WTC11 (cell line): ENCODE data around the gene ARL13A. TPM values are rescaled to one million over a fixed set of nuclear protein-coding genes. Genes with fewer than 3 reads are reported as not detected.

Experiments used
- ATAC-seq: fragments of 200-7000 bp; cut with Tn5 transposase; 2 replicates; pipeline ENCODE4 v1.10.0; 2021; ENCODE audit warnings: mild to moderate bottlenecking, moderate library complexity
- Bru-seq: library from RNA; stranded (reverse); fragments of 400-500 nt; gene quantifications from one replicate; lab custom pipeline; 2021; lab: Mats Ljungman, UMichigan
- CTCF ChIA-PET: fragments of 300-600 bp; sonication (Branson Sonifier 250); formaldehyde crosslinking; loops from one replicate; lab custom pipeline; 2021; ENCODE audit warnings: antibody characterized with exemption; lab: Charles Lee
- POLR2A ChIA-PET: fragments of 350-600 bp; sonication (Branson Sonifier 250); formaldehyde crosslinking; loops from one replicate; lab custom pipeline; 2021; ENCODE audit warnings: antibody characterized with exemption; lab: Charles Lee
- DNase-seq: peaks from one replicate; pipeline ENCODE4 v3.0.0; 2021; ENCODE audit warnings: low spot score
- H3K27ac Mint-ChIP-seq: 2 replicates; pipeline ENCODE4 v1.8.0; 2021; ENCODE audit warnings: mixed read lengths
- H3K27me3 Mint-ChIP-seq: 2 replicates; pipeline ENCODE4 v1.8.0; 2021; ENCODE audit warnings: low read depth, mild to moderate bottlenecking, moderate library complexity, mixed read lengths
- H3K36me3 Mint-ChIP-seq: 2 replicates; pipeline ENCODE4 v1.8.0; 2021; ENCODE audit warnings: mixed read lengths
- H3K4me1 Mint-ChIP-seq: 2 replicates; pipeline ENCODE4 v1.8.0; 2022; ENCODE audit warnings: mixed read lengths
- H3K4me3 Mint-ChIP-seq: 2 replicates; pipeline ENCODE4 v1.8.0; 2021; ENCODE audit warnings: mild to moderate bottlenecking, moderate library complexity, mixed read lengths
- H3K9me3 Mint-ChIP-seq: 2 replicates; pipeline ENCODE4 v1.8.0; 2021; ENCODE audit warnings: mixed read lengths
- NFATC4 ChIP-seq: fragments of 250-450 bp; sonication (Bioruptor Pico); IDR thresholded peaks from 2 replicates; pipeline ENCODE4 v1.9.0; 2021; ENCODE audit warnings: mild to moderate bottlenecking
- RORB ChIP-seq: fragments of 250-450 bp; sonication (Bioruptor Pico); IDR thresholded peaks from 2 replicates; pipeline ENCODE4 v1.9.0; 2021; ENCODE audit warnings: mild to moderate bottlenecking
- long read RNA-seq, 3 experiments: library from RNA in 1 of 3; library from capped mRNA in 1 of 3; library from polyadenylated mRNA in 1 of 3; unstranded in 2 of 3; stranded (forward) in 1 of 3; transcript quantifications; one replicate each; pipeline ENCODE4 v2.0.0, GENCODE V29; 2021
- total RNA-seq: library from RNA; stranded (reverse); gene quantifications from 3 replicates; pipeline ENCODE4 v1.2.3, GENCODE V29; 2021
- TF ChIP-seq, protein P1 (sequence below): sonication (generic); formaldehyde crosslinking; IDR thresholded peaks from 2 replicates; pipeline ENCODE4 v1.8.1; 2022; ENCODE audit warnings: low read depth, mild to moderate bottlenecking, moderate library complexity, missing genetic modification reagents, borderline replicate concordance
- TF ChIP-seq, protein P2 (sequence below): sonication (generic); formaldehyde crosslinking; IDR thresholded peaks from 2 replicates; pipeline ENCODE4 v1.8.1; 2022; ENCODE audit warnings: missing genetic modification reagents, borderline replicate concordance
- TF ChIP-seq, protein P3 (sequence below): sonication (generic); formaldehyde crosslinking; IDR thresholded peaks from 2 replicates; pipeline ENCODE4 v1.8.0; 2023; ENCODE audit warnings: missing genetic modification reagents, mild to moderate bottlenecking, borderline replicate concordance
- TF ChIP-seq, protein P4 (sequence below): sonication (generic); formaldehyde crosslinking; IDR thresholded peaks from 2 replicates; pipeline ENCODE4 v1.8.1; 2023; ENCODE audit warnings: mild to moderate bottlenecking, missing genetic modification reagents, moderate library complexity
- TF ChIP-seq, protein P5 (sequence below): sonication (generic); formaldehyde crosslinking; IDR thresholded peaks from 2 replicates; pipeline ENCODE4 v1.8.0; 2022; ENCODE audit warnings: mild to moderate bottlenecking, missing genetic modification reagents
- TF ChIP-seq, protein P6 (sequence below): sonication (generic); formaldehyde crosslinking; IDR thresholded peaks from 2 replicates; pipeline ENCODE4 v1.8.1; 2023; ENCODE audit warnings: mild to moderate bottlenecking, missing genetic modification reagents, borderline replicate concordance
- TF ChIP-seq, protein P7 (sequence below): fragments of 250-450 bp; sonication (Bioruptor Pico); IDR thresholded peaks from 2 replicates; pipeline ENCODE4 v1.9.0; 2021; ENCODE audit warnings: mild to moderate bottlenecking
- TF ChIP-seq, protein P8 (sequence below): sonication (generic); formaldehyde crosslinking; IDR thresholded peaks from 2 replicates; pipeline ENCODE4 v1.8.0; 2023; ENCODE audit warnings: missing genetic modification reagents

Gene ARL13A
- total RNA-seq (not detected in 3 replicates), Bru-seq, nascent RNA (percentile 2 among the genes with signal in this experiment)
- long read RNA-seq, experiment 1: 0 reads
- long read RNA-seq, experiment 2: 0 reads
- long read RNA-seq, experiment 3: 0 reads

DNA sequence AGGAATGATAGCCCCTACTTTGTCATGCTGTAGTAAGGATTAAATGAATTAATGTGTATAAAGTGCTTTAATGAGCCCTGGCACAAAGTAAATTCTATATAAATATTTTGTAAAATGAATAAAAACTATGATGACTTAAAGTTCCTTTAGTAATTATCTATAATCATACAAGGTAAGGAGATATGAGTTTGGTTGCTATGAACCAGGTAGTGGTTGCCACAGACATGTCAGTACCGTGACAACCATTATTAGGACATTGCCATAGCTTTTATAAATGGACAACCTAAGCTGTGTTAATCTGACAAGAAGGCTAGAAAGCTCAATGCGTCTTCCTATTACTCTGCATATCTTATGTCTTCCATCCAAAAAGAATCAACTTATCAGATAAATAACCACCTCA lies at the start of gene ARL13A:
TSS of gene ARL13A (plus strand) at position 301 of the 400 bp plus-strand sequence. CDS start 3,982 bp downstream, outside the sequence.
- Mint-ChIP-seq H3K27ac (no peak within 1 kb of the TSS), H3K36me3 (peaks cover 4% of the 10 kb centered on the region; the same call in 1 of the 2 replicates), H3K9me3 (no peaks in the 10 kb centered on the region), H3K4me3 (no peak within 1 kb of the TSS), H3K4me1 (no peaks in the 10 kb centered on the region), H3K27me3 (no peaks in the 10 kb centered on the region)
- DNase-seq (no peak), ATAC-seq (no peak)
- POLR2A ChIA-PET: interaction anchor here (0.5 kb wide), 1 partner anchor 35 kb away, joined by 4 read pairs; no protein-coding TSS in a partner anchor
- TF ChIP-seq, protein P1, sequence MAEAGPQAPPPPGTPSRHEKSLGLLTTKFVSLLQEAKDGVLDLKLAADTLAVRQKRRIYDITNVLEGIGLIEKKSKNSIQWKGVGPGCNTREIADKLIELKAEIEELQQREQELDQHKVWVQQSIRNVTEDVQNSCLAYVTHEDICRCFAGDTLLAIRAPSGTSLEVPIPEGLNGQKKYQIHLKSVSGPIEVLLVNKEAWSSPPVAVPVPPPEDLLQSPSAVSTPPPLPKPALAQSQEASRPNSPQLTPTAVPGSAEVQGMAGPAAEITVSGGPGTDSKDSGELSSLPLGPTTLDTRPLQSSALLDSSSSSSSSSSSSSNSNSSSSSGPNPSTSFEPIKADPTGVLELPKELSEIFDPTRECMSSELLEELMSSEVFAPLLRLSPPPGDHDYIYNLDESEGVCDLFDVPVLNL (CRISPR knock-in tag): no peak
- TF ChIP-seq, protein P2, sequence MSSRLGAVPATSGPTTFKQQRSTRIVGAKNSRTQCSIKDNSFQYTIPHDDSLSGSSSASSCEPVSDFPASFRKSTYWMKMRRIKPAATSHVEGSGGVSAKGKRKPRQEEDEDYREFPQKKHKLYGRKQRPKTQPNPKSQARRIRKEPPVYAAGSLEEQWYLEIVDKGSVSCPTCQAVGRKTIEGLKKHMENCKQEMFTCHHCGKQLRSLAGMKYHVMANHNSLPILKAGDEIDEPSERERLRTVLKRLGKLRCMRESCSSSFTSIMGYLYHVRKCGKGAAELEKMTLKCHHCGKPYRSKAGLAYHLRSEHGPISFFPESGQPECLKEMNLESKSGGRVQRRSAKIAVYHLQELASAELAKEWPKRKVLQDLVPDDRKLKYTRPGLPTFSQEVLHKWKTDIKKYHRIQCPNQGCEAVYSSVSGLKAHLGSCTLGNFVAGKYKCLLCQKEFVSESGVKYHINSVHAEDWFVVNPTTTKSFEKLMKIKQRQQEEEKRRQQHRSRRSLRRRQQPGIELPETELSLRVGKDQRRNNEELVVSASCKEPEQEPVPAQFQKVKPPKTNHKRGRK (CRISPR knock-in tag): no peak
- CTCF ChIA-PET: no interaction called here

DNA sequence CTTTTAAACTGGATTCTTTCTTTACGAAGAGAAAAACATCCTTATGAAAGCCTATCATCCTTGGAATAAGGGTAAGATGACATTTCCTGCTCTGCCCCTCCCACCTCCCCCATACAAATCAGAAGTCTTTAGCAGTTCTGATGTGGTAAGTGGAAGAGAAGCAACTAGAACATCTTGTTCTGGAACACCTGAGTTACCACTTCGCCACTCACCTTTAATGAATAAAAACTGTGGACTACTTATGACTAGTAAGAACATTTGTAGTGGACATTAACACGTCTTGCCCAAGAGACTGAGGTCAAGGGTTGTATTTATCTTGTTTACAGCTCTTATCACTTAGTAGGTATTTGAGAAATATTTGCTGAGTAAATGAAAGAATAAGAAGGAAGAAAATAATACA lies 45.1 kb upstream of the ARL13A start:
- H3K36me3 Mint-ChIP-seq: no peaks in the 10 kb centered on the region
- POLR2A ChIA-PET: no interaction called here
- DNase-seq (no peak), ATAC-seq (no peak)
- CTCF ChIA-PET: no interaction called here
- no peaks in the 10 kb centered on the region for H3K9me3 Mint-ChIP-seq
- no peak overlapping the region for H3K4me3 Mint-ChIP-seq
- TF ChIP-seq, protein P3, sequence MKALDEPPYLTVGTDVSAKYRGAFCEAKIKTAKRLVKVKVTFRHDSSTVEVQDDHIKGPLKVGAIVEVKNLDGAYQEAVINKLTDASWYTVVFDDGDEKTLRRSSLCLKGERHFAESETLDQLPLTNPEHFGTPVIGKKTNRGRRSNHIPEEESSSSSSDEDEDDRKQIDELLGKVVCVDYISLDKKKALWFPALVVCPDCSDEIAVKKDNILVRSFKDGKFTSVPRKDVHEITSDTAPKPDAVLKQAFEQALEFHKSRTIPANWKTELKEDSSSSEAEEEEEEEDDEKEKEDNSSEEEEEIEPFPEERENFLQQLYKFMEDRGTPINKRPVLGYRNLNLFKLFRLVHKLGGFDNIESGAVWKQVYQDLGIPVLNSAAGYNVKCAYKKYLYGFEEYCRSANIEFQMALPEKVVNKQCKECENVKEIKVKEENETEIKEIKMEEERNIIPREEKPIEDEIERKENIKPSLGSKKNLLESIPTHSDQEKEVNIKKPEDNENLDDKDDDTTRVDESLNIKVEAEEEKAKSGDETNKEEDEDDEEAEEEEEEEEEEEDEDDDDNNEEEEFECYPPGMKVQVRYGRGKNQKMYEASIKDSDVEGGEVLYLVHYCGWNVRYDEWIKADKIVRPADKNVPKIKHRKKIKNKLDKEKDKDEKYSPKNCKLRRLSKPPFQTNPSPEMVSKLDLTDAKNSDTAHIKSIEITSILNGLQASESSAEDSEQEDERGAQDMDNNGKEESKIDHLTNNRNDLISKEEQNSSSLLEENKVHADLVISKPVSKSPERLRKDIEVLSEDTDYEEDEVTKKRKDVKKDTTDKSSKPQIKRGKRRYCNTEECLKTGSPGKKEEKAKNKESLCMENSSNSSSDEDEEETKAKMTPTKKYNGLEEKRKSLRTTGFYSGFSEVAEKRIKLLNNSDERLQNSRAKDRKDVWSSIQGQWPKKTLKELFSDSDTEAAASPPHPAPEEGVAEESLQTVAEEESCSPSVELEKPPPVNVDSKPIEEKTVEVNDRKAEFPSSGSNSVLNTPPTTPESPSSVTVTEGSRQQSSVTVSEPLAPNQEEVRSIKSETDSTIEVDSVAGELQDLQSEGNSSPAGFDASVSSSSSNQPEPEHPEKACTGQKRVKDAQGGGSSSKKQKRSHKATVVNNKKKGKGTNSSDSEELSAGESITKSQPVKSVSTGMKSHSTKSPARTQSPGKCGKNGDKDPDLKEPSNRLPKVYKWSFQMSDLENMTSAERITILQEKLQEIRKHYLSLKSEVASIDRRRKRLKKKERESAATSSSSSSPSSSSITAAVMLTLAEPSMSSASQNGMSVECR: no peak
- TF ChIP-seq, protein P4, sequence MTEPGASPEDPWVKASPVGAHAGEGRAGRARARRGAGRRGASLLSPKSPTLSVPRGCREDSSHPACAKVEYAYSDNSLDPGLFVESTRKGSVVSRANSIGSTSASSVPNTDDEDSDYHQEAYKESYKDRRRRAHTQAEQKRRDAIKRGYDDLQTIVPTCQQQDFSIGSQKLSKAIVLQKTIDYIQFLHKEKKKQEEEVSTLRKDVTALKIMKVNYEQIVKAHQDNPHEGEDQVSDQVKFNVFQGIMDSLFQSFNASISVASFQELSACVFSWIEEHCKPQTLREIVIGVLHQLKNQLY (CRISPR knock-in tag): no peak
- TF ChIP-seq, protein P5, sequence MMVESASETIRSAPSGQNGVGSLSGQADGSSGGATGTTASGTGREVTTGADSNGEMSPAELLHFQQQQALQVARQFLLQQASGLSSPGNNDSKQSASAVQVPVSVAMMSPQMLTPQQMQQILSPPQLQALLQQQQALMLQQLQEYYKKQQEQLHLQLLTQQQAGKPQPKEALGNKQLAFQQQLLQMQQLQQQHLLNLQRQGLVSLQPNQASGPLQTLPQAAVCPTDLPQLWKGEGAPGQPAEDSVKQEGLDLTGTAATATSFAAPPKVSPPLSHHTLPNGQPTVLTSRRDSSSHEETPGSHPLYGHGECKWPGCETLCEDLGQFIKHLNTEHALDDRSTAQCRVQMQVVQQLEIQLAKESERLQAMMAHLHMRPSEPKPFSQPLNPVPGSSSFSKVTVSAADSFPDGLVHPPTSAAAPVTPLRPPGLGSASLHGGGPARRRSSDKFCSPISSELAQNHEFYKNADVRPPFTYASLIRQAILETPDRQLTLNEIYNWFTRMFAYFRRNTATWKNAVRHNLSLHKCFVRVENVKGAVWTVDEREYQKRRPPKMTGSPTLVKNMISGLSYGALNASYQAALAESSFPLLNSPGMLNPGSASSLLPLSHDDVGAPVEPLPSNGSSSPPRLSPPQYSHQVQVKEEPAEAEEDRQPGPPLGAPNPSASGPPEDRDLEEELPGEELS (CRISPR knock-in tag): no peak
- TF ChIP-seq, protein P6, sequence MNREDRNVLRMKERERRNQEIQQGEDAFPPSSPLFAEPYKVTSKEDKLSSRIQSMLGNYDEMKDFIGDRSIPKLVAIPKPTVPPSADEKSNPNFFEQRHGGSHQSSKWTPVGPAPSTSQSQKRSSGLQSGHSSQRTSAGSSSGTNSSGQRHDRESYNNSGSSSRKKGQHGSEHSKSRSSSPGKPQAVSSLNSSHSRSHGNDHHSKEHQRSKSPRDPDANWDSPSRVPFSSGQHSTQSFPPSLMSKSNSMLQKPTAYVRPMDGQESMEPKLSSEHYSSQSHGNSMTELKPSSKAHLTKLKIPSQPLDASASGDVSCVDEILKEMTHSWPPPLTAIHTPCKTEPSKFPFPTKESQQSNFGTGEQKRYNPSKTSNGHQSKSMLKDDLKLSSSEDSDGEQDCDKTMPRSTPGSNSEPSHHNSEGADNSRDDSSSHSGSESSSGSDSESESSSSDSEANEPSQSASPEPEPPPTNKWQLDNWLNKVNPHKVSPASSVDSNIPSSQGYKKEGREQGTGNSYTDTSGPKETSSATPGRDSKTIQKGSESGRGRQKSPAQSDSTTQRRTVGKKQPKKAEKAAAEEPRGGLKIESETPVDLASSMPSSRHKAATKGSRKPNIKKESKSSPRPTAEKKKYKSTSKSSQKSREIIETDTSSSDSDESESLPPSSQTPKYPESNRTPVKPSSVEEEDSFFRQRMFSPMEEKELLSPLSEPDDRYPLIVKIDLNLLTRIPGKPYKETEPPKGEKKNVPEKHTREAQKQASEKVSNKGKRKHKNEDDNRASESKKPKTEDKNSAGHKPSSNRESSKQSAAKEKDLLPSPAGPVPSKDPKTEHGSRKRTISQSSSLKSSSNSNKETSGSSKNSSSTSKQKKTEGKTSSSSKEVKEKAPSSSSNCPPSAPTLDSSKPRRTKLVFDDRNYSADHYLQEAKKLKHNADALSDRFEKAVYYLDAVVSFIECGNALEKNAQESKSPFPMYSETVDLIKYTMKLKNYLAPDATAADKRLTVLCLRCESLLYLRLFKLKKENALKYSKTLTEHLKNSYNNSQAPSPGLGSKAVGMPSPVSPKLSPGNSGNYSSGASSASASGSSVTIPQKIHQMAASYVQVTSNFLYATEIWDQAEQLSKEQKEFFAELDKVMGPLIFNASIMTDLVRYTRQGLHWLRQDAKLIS (CRISPR knock-in tag): no peak
- TF ChIP-seq, protein P7, sequence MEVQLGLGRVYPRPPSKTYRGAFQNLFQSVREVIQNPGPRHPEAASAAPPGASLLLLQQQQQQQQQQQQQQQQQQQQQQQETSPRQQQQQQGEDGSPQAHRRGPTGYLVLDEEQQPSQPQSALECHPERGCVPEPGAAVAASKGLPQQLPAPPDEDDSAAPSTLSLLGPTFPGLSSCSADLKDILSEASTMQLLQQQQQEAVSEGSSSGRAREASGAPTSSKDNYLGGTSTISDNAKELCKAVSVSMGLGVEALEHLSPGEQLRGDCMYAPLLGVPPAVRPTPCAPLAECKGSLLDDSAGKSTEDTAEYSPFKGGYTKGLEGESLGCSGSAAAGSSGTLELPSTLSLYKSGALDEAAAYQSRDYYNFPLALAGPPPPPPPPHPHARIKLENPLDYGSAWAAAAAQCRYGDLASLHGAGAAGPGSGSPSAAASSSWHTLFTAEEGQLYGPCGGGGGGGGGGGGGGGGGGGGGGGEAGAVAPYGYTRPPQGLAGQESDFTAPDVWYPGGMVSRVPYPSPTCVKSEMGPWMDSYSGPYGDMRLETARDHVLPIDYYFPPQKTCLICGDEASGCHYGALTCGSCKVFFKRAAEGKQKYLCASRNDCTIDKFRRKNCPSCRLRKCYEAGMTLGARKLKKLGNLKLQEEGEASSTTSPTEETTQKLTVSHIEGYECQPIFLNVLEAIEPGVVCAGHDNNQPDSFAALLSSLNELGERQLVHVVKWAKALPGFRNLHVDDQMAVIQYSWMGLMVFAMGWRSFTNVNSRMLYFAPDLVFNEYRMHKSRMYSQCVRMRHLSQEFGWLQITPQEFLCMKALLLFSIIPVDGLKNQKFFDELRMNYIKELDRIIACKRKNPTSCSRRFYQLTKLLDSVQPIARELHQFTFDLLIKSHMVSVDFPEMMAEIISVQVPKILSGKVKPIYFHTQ: no peak
- TF ChIP-seq RORB (CRISPR knock-in tag) (no peak), NFATC4 (CRISPR knock-in tag) (no peak)
- TF ChIP-seq, protein P8, sequence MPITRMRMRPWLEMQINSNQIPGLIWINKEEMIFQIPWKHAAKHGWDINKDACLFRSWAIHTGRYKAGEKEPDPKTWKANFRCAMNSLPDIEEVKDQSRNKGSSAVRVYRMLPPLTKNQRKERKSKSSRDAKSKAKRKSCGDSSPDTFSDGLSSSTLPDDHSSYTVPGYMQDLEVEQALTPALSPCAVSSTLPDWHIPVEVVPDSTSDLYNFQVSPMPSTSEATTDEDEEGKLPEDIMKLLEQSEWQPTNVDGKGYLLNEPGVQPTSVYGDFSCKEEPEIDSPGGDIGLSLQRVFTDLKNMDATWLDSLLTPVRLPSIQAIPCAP: no peak
- H3K4me1 Mint-ChIP-seq: peaks cover 2% of the 10 kb centered on the region; the same call in 1 of the 2 replicates
- no peak overlapping the region for H3K27ac Mint-ChIP-seq
- peaks cover 18% of the 10 kb centered on the region for H3K27me3 Mint-ChIP-seq
